Measurements from ENCODE around the gene EIF3M.

GRCh38 chr11:32613500-32614151 is 30.0 kb downstream of the EIF3M start:
- TF ChIP-seq CTCF (IDR thresholded peaks at IDR 0.05 in 8 of 11, conservative IDR thresholded peaks at IDR 0.05 in 3 of 11) (no peak), POLR2A (IDR thresholded peaks at IDR 0.05) (no peak)
